GM12801 (cell line): ENCODE measurements around the gene CDK15.

Source experiments
- TF ChIP-seq, protein P1 (sequence below): IDR thresholded peaks from one replicate; pipeline ENCODE4 v1.5.1; 2011; ENCODE audit warnings: control low read depth; ENCODE audit not compliant: insufficient read length; ENCODE audit errors: extremely low read depth

The CDK15 gene

DNA sequence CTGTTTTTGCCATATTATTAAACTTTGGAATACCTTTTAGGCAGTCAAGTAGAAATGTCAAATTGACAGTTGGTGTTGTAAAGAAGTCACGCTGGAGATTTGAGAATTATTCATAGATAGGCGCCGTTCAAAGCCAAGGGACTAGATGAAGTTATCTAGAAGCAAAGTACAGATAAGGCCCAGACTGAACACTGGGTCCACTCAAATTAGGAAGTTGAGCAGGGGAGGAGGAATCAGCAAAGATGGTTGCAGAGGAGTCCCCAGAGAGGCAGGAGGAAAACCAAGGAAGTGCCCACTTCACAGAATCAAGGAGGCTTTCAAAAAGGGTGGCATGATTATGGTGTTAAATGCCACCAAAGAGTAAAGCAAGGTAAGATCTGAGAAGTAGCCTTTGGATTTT is 16.0 kb upstream of the CDK15 start:
- TF ChIP-seq, protein P1, sequence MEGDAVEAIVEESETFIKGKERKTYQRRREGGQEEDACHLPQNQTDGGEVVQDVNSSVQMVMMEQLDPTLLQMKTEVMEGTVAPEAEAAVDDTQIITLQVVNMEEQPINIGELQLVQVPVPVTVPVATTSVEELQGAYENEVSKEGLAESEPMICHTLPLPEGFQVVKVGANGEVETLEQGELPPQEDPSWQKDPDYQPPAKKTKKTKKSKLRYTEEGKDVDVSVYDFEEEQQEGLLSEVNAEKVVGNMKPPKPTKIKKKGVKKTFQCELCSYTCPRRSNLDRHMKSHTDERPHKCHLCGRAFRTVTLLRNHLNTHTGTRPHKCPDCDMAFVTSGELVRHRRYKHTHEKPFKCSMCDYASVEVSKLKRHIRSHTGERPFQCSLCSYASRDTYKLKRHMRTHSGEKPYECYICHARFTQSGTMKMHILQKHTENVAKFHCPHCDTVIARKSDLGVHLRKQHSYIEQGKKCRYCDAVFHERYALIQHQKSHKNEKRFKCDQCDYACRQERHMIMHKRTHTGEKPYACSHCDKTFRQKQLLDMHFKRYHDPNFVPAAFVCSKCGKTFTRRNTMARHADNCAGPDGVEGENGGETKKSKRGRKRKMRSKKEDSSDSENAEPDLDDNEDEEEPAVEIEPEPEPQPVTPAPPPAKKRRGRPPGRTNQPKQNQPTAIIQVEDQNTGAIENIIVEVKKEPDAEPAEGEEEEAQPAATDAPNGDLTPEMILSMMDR = no peak

DNA sequence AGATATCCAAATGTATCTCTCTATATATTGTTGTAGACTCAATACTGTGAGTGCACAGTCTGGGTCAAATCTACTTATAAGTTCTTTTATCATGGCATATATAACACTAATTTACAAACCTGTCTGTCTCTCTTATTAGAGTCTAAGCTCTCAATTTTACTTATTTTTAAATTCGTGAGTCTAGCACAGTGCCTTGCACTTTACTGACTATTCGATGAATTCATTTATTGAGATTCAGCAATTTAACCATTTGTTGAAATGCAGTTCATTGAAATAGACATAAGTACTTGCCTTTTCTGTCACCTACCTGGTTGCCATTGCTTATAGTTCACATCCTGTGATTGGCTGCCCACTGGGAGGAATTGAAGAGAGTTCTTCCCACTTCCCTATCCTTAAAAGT is 15.3 kb upstream of the CDK15 start:
- TF ChIP-seq, protein P1 = no peak

DNA sequence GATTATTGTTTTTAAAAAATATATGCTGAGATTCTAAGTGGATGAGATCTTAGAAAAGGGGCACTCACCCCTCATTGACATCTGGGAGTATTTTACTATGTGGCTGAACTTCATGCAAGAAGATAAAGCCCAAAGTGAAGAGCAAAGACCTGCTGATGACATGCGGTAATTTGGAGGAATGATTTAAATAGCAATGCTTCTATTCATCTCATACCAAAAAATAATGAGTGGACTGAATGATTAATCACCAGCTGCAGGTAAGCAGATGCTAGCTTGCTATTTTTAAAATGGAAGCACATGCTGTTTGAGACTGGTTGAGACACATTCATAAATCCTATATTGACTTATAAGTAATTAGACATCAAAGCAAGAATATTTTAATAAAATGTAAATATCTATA is 12.7 kb upstream of the CDK15 start:
- TF ChIP-seq, protein P1 = no peak

DNA sequence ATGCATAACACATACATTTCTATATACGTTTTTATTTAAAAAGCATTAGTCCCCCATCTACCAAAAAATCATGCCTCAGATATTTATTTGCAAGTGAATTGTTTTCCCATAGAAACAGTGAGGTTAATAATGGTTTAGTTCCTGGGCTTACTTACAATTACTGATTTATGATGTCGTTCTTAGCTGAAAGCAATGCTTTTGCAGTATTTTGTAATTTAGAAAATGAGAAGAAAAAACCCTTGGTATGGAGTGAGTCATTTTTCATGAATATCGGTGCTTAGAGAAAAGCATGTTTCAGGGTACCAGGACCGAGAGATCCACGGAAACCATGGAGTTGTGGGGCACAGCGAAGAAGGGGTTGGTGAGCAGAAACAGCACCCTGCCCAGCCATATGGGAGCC is 12.0 kb upstream of the CDK15 start:
- TF ChIP-seq, protein P1 = no peak

DNA sequence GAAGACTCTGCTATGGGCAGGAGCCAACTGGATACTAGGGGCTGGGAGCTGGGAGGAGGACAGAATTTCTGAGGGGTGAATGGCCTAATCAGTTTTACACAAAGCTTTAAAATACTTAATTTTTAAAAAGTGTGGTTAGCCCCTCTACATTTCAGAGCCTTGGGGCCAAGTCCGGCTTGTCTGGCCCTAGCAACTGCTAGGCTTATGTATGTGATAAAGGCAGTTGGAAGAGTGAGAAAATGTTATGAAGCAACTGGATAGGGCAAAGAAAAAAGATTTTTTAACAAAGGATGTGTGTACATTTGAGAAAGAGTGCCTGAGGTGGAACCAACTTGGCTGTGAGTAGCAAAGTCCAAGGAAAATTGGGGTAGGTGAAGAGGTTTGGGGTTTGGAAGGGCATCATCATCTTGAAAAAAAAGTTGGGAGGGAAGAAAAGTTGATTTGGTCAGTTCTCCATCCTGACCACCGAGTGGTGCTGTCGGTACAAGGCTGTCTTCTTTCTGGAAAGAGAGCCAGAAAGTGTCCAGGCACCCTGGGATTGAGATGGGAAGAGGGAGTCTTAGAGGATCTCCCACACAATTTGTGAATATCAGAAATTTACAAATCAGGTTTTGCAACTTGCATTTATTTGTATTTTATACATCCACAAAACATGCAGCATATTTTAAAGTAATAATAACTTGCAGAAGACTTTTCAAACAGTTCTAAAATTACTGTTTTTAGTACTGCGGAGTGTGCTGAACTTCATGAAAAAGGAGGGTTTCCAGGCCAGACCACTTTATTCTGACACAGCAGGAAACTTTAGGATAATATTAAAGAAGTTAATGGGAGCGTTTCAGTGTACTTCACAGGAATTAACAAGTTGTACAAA is 10.5 kb upstream of the CDK15 start:
- TF ChIP-seq, protein P1 = no peak

DNA sequence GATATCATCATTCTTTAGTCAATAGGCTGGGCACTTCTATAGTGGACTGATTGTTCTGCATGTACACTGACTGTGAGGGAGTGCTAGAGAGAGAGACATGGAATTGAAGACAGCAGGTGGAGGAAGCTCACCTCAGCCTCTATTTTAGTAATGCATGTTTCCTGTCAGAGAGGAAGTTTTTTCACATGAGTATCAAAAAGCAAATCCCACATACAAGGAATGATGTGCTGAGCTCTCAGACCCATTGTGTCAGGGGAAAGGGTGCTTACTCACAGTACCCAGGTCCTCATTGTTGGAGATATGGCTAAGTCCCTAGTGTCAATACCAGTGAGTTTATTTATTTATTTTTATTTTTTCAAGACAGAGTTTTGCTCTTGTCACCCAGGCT is 9.9 kb upstream of the CDK15 start:
- TF ChIP-seq, protein P1 = no peak

DNA sequence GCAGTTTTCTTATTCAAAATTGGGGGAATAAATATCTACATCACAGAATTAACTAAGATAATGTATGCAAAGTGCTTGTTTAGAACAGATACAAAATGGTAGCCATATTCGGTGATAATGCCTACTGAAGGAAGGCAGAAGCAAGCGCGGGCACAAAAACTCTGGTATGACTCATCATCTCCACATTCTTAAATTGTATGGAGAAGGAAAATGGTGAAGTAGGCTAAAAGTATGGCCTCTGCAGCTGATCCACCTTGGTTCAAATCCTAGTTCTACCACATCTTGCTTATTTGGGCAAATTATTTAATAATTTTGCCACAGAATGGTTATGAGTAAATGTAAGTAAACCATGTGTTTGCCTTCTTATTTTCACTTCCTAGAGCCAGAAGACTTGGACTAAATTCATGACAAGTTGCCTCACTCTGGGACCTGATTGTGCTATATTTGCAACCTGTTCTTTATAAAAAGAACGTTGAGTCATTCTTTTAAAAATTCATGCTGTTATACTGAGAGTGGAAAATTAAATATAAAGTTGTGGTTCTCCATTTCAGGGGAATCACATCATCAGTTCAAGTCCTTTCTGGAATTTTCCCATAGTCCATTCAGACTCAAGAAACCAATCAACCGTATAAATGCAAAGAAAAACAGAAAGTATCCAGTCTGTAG is 9.0 kb upstream of the CDK15 start:
- TF ChIP-seq, protein P1 = no peak
